Spleen (tissue), 11 donors: Measurements from ENCODE around the gene CXCL1. TPM values are rescaled to one million over a fixed set of nuclear protein-coding genes. Genes with fewer than 3 reads are reported as not detected.

Source experiments
- DNase-seq: peaks from one replicate; pipeline ENCODE4 v3.0.0-alpha.2; 2020
- H3K27ac ChIP-seq, 8 donors: fragments of 200-600 bp; sonication (generic) in 7 of 8; 1 replicate in 4 of 8; 2 replicates in 4 of 8; pipeline versions ENCODE4 v1.5.0 to v1.8.0; 2016 to 2021; ENCODE audit warnings: inconsistent platforms in 4 of 8, mild to moderate bottlenecking in 4 of 8, moderate library complexity in 1 of 8
- H3K27me3 ChIP-seq, 7 donors: fragments of 200-600 bp; sonication (generic) in 6 of 7; replicated peaks in 1 of 7; 1 replicate in 4 of 7; 2 replicates in 3 of 7; pipeline versions ENCODE4 v1.5.0 to v1.8.0; 2016 to 2021; ENCODE audit warnings: inconsistent platforms in 3 of 7, mild to moderate bottlenecking in 1 of 7
- H3K36me3 ChIP-seq, 6 donors: fragments of 200-600 bp; sonication (generic) in 5 of 6; 1 replicate in 4 of 6; 2 replicates in 2 of 6; pipeline versions ENCODE4 v1.5.0 to v1.8.0; 2016 to 2021; ENCODE audit warnings: inconsistent platforms in 2 of 6
- H3K4me1 ChIP-seq, 6 donors: fragments of 200-600 bp; sonication (generic) in 5 of 6; 1 replicate in 3 of 6; 2 replicates in 3 of 6; pipeline versions ENCODE4 v1.5.0 to v1.8.0; 2016 to 2021; ENCODE audit warnings: inconsistent platforms in 3 of 6
- H3K4me3 ChIP-seq, 8 donors: fragments of 200-600 bp; sonication (generic) in 7 of 8; 1 replicate in 4 of 8; 2 replicates in 4 of 8; pipeline versions ENCODE4 v1.5.0 to v1.8.0; 2016 to 2021; ENCODE audit warnings: inconsistent platforms in 4 of 8, mild to moderate bottlenecking in 4 of 8, moderate library complexity in 2 of 8
- H3K9me3 ChIP-seq, 8 donors: fragments of 200-600 bp; sonication (generic) in 7 of 8; 1 replicate in 4 of 8; 2 replicates in 4 of 8; pipeline versions ENCODE4 v1.5.0 to v1.8.0; 2016 to 2021; ENCODE audit warnings: inconsistent platforms in 4 of 8
- POLR2A ChIP-seq, 3 donors: fragments of 450-650 bp; IDR thresholded peaks; one replicate each; pipeline ENCODE4 v1.5.1; 2017; ENCODE audit warnings: antibody characterized with exemption in 3 of 3, mild to moderate bottlenecking in 1 of 3
- POLR2AphosphoS5 ChIP-seq, 3 donors: sonication (generic); formaldehyde crosslinking; IDR thresholded peaks; one replicate each; pipeline ENCODE4 v1.5.1; 2017; ENCODE audit warnings: antibody characterized with exemption in 3 of 3
- WGBS, 5 donors: extraction: QIAGEN DNeasy Blood & Tissue Kit in 3 of 5; methylation state at CpG; one replicate each; pipeline versions ENCODE4 v1.1.5 to v1.1.7; 2013 to 2018; 5-methylcytosine and 5-hydroxymethylcytosine counted together
- intact Hi-C: fragments of 100-400 bp; cut with DNase I; formaldehyde crosslinking; loops from one replicate; pipeline ENCODE4 v1.15.0; 2023; ENCODE audit warnings: low total_unique reads
- polyA plus RNA-seq, 3 donors: library from polyadenylated mRNA; stranded (reverse); fragments of 200-250 nt; gene quantifications; one replicate each; pipeline ENCODE4 v1.2.1, GENCODE V29; 2013
- total RNA-seq, 7 donors: library from RNA; depleted of rRNA in 3 of 7; stranded (reverse); fragments of >200 nt in 3 of 7; fragmentation: NEBNext Ultra II Directional in 4 of 7; extraction: Animal tissue kit (Norgen Biotek cat#: 25700) in 4 of 7; gene quantifications; one replicate each; pipeline versions ENCODE4 v1.1.0 to v1.2.1, GENCODE V29; 2016 to 2021
- TF ChIP-seq, protein P1 (sequence below), 11 experiments: fragments of 200-600 bp in 7 of 11; fragments of 450-650 bp in 4 of 11; sonication (generic) in 4 of 11; IDR thresholded peaks in 8 of 11; conservative IDR thresholded peaks in 3 of 11; 1 replicate in 7 of 11; 2 replicates in 4 of 11; pipeline versions ENCODE4 v1.4.0 to v1.8.0; 2016 to 2021; ENCODE audit warnings: antibody characterized with exemption in 11 of 11, inconsistent platforms in 4 of 11, mild to moderate bottlenecking in 1 of 11
- donor health status: healthy with polysubstance abuse.
- donor health status: DM: no; HTN: no; CAD: no; lungs with moderate emphysema.
- donor health status: DM: no; HTN: no; CAD: no.
- donor health status: Bipolar disorder and iron deficiency.
- donor health status: healthy.
- donor health status: DM: no; HTN: no; CAD: no.
- donor health status: DM: yes; HTN: yes; CAD: no.

CXCL1 gene
- total and polyA plus RNA-seq, 10 donors, result 40.9 to 208 (median 154) TPM

DNA sequence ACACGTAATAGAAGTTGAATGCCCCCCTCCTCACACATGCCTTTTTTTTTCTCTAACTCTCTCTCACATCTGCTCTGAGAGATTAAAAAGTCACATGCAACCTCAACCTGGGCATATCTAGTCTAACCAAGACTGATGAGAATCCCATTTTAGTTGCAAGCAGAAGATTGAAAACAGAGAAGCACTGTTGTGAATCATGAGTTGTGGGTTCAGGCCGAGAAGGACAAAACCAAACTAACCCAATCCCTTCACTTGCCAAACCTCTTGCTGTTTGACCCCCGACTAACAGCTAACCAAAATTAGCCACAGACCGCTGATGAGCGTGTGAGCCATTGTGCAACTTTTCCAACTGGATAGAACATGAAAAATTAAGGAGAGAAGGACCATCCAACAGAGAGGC, 31.8 kb downstream of the CXCL1 start:
- intact Hi-C loops, result no loop called here
- H3K4me1 ChIP-seq, result no peaks in the 10 kb centered on the region
- no peaks in the 10 kb centered on the region for H3K36me3 ChIP-seq
- no peaks in the 10 kb centered on the region for H3K9me3 ChIP-seq
- DNase-seq, result no peak
- WGBS, 5 donors, result 72 to 88% (median 78%) methylated on average over 5 of the region's 5 CpGs
- no peak for TF ChIP-seq POLR2AphosphoS5 (IDR thresholded peaks at IDR 0.05)
- TF ChIP-seq POLR2A (IDR thresholded peaks at IDR 0.05), result no peak
- TF ChIP-seq, protein P1, sequence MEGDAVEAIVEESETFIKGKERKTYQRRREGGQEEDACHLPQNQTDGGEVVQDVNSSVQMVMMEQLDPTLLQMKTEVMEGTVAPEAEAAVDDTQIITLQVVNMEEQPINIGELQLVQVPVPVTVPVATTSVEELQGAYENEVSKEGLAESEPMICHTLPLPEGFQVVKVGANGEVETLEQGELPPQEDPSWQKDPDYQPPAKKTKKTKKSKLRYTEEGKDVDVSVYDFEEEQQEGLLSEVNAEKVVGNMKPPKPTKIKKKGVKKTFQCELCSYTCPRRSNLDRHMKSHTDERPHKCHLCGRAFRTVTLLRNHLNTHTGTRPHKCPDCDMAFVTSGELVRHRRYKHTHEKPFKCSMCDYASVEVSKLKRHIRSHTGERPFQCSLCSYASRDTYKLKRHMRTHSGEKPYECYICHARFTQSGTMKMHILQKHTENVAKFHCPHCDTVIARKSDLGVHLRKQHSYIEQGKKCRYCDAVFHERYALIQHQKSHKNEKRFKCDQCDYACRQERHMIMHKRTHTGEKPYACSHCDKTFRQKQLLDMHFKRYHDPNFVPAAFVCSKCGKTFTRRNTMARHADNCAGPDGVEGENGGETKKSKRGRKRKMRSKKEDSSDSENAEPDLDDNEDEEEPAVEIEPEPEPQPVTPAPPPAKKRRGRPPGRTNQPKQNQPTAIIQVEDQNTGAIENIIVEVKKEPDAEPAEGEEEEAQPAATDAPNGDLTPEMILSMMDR (IDR thresholded peaks at IDR 0.05 in 8 of 11, conservative IDR thresholded peaks at IDR 0.05 in 3 of 11), result no peak
- no peak overlapping the region for H3K4me3 ChIP-seq
- peak overlapping the region in 2 of 8 donors; percentile 1 to 24 for H3K27ac ChIP-seq
- no peaks in the 10 kb centered on the region for H3K27me3 ChIP-seq

DNA sequence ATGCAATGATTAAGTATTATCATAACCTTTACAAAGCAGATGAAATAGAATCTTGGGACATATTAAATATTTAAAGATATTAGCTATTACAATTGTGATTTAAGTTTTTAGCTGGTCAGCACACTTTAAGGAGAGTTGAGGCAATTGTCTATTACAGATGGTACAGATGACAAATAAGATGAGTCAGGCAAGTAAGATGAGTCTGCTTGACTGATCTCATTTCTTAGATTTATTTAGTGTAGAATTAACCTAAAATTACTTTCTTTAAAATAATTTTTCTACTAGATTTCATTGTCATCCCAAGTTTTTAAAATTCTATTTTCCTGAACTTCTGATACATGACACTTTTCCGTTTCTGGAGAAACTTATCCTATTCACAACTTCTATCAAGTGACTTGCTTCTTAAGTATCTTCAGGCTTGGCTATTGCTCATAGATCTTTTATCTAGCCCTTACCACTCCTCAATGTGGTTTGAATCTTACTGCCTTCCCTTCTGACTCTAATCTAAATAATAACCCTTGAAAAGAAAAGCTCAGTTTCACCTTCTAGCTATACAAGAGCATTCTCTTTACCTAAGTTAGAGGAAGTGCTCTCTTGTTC, 32.9 kb downstream of the CXCL1 start:
- H3K9me3 ChIP-seq, result no peaks in the 10 kb centered on the region
- TF ChIP-seq POLR2AphosphoS5 (IDR thresholded peaks at IDR 0.05), result no peak
- TF ChIP-seq, protein P1 (IDR thresholded peaks at IDR 0.05 in 8 of 11, conservative IDR thresholded peaks at IDR 0.05 in 3 of 11), result no peak
- no peak overlapping the region for H3K4me3 ChIP-seq
- no peak for DNase-seq
- no peaks in the 10 kb centered on the region for H3K36me3 ChIP-seq
- WGBS, 5 donors, result 73 to 91% (median 82%) methylated on average over 1 of the region's 1 CpG
- H3K27ac ChIP-seq, result peak overlapping the region in 4 of 8 donors; percentile 2 to 14 (median 6)
- intact Hi-C loops, result no loop called here
- no peaks in the 10 kb centered on the region for H3K4me1 ChIP-seq
- no peaks in the 10 kb centered on the region for H3K27me3 ChIP-seq

DNA sequence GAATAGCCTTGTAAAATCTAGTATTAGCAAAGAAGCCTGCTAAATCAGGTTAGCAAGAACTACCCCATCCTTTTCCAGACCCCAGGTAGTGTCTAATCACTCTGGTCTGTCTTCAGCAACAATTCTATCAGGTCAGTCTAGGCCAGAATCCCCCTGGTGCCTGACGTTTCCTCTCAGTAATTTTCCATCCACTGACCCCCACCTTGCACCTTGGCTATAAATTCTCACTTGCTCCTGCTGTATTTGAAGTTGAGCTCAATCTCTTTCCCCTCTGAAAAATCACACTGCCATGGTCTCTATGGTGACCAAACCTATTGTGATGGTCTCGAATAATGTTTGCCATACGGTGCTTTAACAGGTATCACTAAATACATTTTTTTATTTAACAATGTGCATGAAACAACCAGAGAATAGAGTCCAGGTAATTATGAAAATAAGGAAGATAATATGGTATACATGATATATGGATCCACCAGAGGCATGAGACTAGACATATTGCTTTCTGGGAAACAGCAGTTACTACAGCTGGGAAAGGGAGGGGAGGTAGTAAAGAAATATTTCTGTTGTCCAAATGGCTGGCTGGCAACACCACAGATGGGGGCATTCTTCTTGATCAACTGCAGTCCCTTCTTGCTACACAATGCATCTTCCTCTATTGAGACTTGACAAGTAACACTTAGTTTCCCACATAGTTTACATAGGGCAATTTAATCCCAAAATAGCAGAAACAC, 33.8 kb downstream of the CXCL1 start:
- H3K36me3 ChIP-seq, result no peaks in the 10 kb centered on the region
- peak overlapping the region in 5 of 8 donors; percentile 2 to 28 (median 3) for H3K27ac ChIP-seq
- intact Hi-C loops, result no loop called here
- WGBS, 5 donors, result 71 to 81% (median 76%) methylated on average over 3 of the region's 3 CpGs
- no peaks in the 10 kb centered on the region for H3K27me3 ChIP-seq
- no peak overlapping the region for H3K4me3 ChIP-seq
- H3K4me1 ChIP-seq, result no peaks in the 10 kb centered on the region
- no peak for DNase-seq
- TF ChIP-seq POLR2A (IDR thresholded peaks at IDR 0.05) (no peak), POLR2AphosphoS5 (IDR thresholded peaks at IDR 0.05) (no peak)
- TF ChIP-seq, protein P1 (IDR thresholded peaks at IDR 0.05 in 8 of 11, conservative IDR thresholded peaks at IDR 0.05 in 3 of 11), result no peak
- H3K9me3 ChIP-seq, result no peaks in the 10 kb centered on the region

DNA sequence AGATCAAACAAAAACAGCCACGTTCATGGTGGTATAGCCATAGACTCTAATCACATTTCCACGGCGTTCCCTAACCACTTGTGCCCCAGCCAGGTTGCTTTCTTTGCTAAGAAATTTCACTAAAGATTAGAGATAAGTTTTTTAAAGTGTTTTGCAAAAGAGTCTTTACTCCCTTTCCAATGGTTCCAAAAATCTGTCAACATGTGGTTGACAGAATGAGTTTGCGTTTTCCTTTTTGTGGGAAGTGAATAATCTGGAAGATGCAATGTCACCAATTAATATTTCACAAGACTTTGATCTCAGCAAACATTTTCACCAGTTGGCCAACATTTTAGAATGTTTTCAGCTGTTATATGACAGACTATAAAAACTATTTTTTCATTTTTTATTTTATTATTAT, 35.3 kb downstream of the CXCL1 start:
- TF ChIP-seq POLR2AphosphoS5 (IDR thresholded peaks at IDR 0.05), result no peak
- no peak for TF ChIP-seq POLR2A (IDR thresholded peaks at IDR 0.05)
- TF ChIP-seq, protein P1 (IDR thresholded peaks at IDR 0.05 in 8 of 11, conservative IDR thresholded peaks at IDR 0.05 in 3 of 11), result no peak
- H3K4me3 ChIP-seq, result no peak overlapping the region
- 30 to 46% (median 40%) methylated on average over 4 of the region's 4 CpGs for WGBS, 5 donors
- intact Hi-C loops, result no loop called here
- H3K9me3 ChIP-seq, result no peaks in the 10 kb centered on the region
- no peak for DNase-seq
- H3K36me3 ChIP-seq, result no peaks in the 10 kb centered on the region
- H3K27me3 ChIP-seq, result no peaks in the 10 kb centered on the region
- no peak overlapping the region for H3K27ac ChIP-seq
- no peaks in the 10 kb centered on the region for H3K4me1 ChIP-seq
